ENCODE measurements around the gene HMSD. TPM values are rescaled to one million over a fixed set of nuclear protein-coding genes. Genes with fewer than 3 reads are reported as not detected.

Gene HMSD
- total and polyA plus RNA-seq, 2 experiments from 2014 or later = 2.6 to 25.1 TPM

GRCh38 chr18:63970809-63971205, 21.7 kb downstream of the HMSD start:
- Mint-ChIP-seq H3K4me1 (peaks cover 25% of the 10 kb centered on the region), H3K36me3 (ENCODE audit: low read depth) (no peaks in the 10 kb centered on the region; the same call in 2 of the 3 replicates)
- H3K79me2 ChIP-seq (replicated peaks; ENCODE audit: insufficient read depth) = no peaks in the 10 kb centered on the region; the same call in 1 of the 2 replicates

More at GRCh38 chr18:63970809-63971205, 21.7 kb downstream of the HMSD start:
- TF ChIP-seq, protein P1, sequence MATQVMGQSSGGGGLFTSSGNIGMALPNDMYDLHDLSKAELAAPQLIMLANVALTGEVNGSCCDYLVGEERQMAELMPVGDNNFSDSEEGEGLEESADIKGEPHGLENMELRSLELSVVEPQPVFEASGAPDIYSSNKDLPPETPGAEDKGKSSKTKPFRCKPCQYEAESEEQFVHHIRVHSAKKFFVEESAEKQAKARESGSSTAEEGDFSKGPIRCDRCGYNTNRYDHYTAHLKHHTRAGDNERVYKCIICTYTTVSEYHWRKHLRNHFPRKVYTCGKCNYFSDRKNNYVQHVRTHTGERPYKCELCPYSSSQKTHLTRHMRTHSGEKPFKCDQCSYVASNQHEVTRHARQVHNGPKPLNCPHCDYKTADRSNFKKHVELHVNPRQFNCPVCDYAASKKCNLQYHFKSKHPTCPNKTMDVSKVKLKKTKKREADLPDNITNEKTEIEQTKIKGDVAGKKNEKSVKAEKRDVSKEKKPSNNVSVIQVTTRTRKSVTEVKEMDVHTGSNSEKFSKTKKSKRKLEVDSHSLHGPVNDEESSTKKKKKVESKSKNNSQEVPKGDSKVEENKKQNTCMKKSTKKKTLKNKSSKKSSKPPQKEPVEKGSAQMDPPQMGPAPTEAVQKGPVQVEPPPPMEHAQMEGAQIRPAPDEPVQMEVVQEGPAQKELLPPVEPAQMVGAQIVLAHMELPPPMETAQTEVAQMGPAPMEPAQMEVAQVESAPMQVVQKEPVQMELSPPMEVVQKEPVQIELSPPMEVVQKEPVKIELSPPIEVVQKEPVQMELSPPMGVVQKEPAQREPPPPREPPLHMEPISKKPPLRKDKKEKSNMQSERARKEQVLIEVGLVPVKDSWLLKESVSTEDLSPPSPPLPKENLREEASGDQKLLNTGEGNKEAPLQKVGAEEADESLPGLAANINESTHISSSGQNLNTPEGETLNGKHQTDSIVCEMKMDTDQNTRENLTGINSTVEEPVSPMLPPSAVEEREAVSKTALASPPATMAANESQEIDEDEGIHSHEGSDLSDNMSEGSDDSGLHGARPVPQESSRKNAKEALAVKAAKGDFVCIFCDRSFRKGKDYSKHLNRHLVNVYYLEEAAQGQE (IDR thresholded peaks at IDR 0.05; ENCODE audit: unreplicated experiment) = no peak
- TF ChIP-seq STAT1 (IDR thresholded peaks at IDR 0.05; ENCODE audit: unreplicated experiment) (no peak), ZNF331 (CRISPR knock-in tag; IDR thresholded peaks at IDR 0.05; ENCODE audit: low read depth) (no peak), NANOG (IDR thresholded peaks at IDR 0.05; ENCODE audit: borderline replicate concordance) (no peak), EZH2phosphoT487 (IDR thresholded peaks at IDR 0.05; ENCODE audit: unreplicated experiment) (no peak), EZH2 (IDR thresholded peaks at IDR 0.05; ENCODE audit: low read depth, unreplicated experiment) (no peak), ZNF114 (CRISPR knock-in tag; IDR thresholded peaks at IDR 0.05) (no peak), CTCF (conservative IDR thresholded peaks at IDR 0.05; ENCODE audit: low read depth in 2 of 2) (no peak), JUNB (IDR thresholded peaks at IDR 0.05; ENCODE audit: unreplicated experiment) (no peak), ETS1 (IDR thresholded peaks at IDR 0.05) (no peak)
- Mint-ChIP-seq H3K27ac (peak overlapping the region; percentile 89), H3K9me3 (no peaks in the 10 kb centered on the region; the same call in 2 of the 3 replicates), H3K4me3 (peak overlapping the region; percentile 85), H3K27me3 (ENCODE audit: insufficient read depth, low read depth, poor library complexity) (peaks cover 34% of the 10 kb centered on the region)
- peak overlapping the region; percentile 89 for H3K4me2 ChIP-seq
- H3K4me3 ChIP-seq = peak overlapping the region; percentile 97
- peaks cover 69% of the 10 kb centered on the region for H3K27me3 ChIP-seq (ENCODE audit: insufficient read depth)
- 0 out of 2 replicates have a peak, but pooled peaks cover 2% of the 10 kb centered on the region for H3F3A ChIP-seq (replicated peaks; ENCODE audit: low read depth)
- H3K27ac ChIP-seq (ENCODE audit: low read depth) = peak overlapping the region; percentile 92
- H4K20me1 ChIP-seq (replicated peaks; ENCODE audit: insufficient read depth) = no peaks in the 10 kb centered on the region
- ATAC-seq (peak; percentile 76), DNase-seq (ENCODE audit: low spot score) (peak; percentile 65)
- no peaks in the 10 kb centered on the region for H3K36me3 ChIP-seq (ENCODE audit: insufficient read depth)
- peak overlapping the region; percentile 83 for H2AFZ ChIP-seq
- peaks cover 13% of the 10 kb centered on the region for H3K4me1 ChIP-seq (ENCODE audit: insufficient read depth)
- no peaks in the 10 kb centered on the region for H3K9me2 ChIP-seq (ENCODE audit: insufficient read depth)
